Stimulated activated CD8-positive, alpha-beta memory T cell treated with anti-CD3 and anti-CD28 coated beads, Interleukin-4, amount 100 ng/mL, for 24 hours (primary cell): Measurements from ENCODE around the gene ARHGAP35.

ENCODE experiments used
- DNase-seq: peaks from one replicate; pipeline ENCODE4 v3.0.0-alpha.2; 2020; ENCODE audit warnings: low read depth

The ARHGAP35 gene

GRCh38 chr19:46904114-46905060 is 43.6 kb downstream of the ARHGAP35 start:
- no peak for DNase-seq

DNA sequence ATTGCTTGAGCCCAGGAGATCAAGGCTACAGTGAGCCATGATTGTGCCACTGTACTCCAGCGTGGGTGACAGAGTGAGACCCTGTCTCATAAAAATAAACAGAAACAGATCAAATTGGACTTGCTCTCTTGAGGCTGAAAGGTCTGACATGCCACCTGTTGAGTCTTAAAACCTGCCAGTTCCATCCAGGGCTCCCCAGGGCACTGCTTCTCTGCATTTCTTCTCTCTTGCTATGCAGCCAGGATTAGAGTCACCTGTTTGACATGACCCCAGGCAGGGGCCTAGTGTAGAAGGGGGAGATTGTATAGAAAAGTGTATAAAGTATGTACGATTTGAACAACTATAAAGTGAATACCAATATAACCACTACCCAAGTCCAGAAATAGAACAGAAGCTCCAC is 45.4 kb downstream of the ARHGAP35 start:
- DNase-seq = no peak

GRCh38 chr19:46907880-46908279 is 47.1 kb downstream of the ARHGAP35 start:
- DNase-seq = no peak

- no peak for DNase-seq
These were observed 48.6 kb downstream of the ARHGAP35 start for GRCh38 chr19:46909356-46909755.
